ACC112 (cell line): ENCODE measurements around the gene SPINK1.
"Not testable (repeated sequence)": the region's sequence is repeated elsewhere in the genome, so short reads cannot be mapped to it uniquely, and the experiment has no call there.

Experiments used
- H2AFZ ChIP-seq: fragments of 200-600 bp; sonication (generic); one replicate; pipeline ENCODE4 v1.6.0; 2017; ENCODE audit warnings: antibody characterized with exemption, low read length; ENCODE audit not compliant: unreplicated experiment
- H3K27ac ChIP-seq: fragments of 200-600 bp; sonication (generic); 2 replicates; pipeline ENCODE4 v1.5.1; 2014; ENCODE audit warnings: low read depth, mild to moderate bottlenecking, antibody characterized with exemption, low read length, moderate library complexity
- H3K27me3 ChIP-seq: fragments of 200-600 bp; sonication (generic); 2 replicates; pipeline ENCODE4 v1.6.1; 2014; ENCODE audit warnings: mild to moderate bottlenecking, antibody characterized with exemption, low read length, moderate library complexity, mixed read lengths; ENCODE audit not compliant: insufficient read depth
- H3K36me3 ChIP-seq: fragments of 200-600 bp; sonication (generic); 2 replicates; pipeline ENCODE4 v1.6.1; 2016; ENCODE audit warnings: mild to moderate bottlenecking, antibody characterized with exemption, low read length, moderate library complexity, mixed read lengths; ENCODE audit not compliant: insufficient read depth
- H3K4me1 ChIP-seq: fragments of 200-600 bp; sonication (generic); one replicate; pipeline ENCODE4 v1.6.1; 2016; ENCODE audit warnings: low read length, mixed read lengths; ENCODE audit not compliant: insufficient read depth, unreplicated experiment, control insufficient read depth
- H3K4me3 ChIP-seq: fragments of 200-600 bp; sonication (generic); 2 replicates; pipeline ENCODE4 v1.5.1; 2014; ENCODE audit warnings: mild to moderate bottlenecking, low read depth, low read length
- H3K79me2 ChIP-seq: fragments of 200-600 bp; sonication (generic); one replicate; pipeline ENCODE4 v1.6.0; 2016; ENCODE audit warnings: low read length; ENCODE audit not compliant: control insufficient read depth, unreplicated experiment, insufficient read depth

The SPINK1 gene

GRCh38 chr5:147805030-147805454 lies 26.4 kb downstream of the SPINK1 start:
- H3K4me3 ChIP-seq, result no peak overlapping the region
- no peak overlapping the region for H3K27ac ChIP-seq
- H3K36me3 ChIP-seq, result no peaks in the 10 kb centered on the region
- peaks cover 32% of the 10 kb centered on the region for H3K27me3 ChIP-seq
- H3K79me2 ChIP-seq, result no peaks in the 10 kb centered on the region
- no peak overlapping the region for H2AFZ ChIP-seq
- H3K4me1 ChIP-seq, result no peaks in the 10 kb centered on the region

- Histone ChIP-seq H2AFZ (no peak overlapping the region), H3K36me3 (no peaks in the 10 kb centered on the region), H3K79me2 (no peaks in the 10 kb centered on the region), H3K4me1 (no peaks in the 10 kb centered on the region), H3K4me3 (no peak overlapping the region), H3K27me3 (peaks cover 39% of the 10 kb centered on the region), H3K27ac (no peak overlapping the region)
Measured at GRCh38 chr5:147804334-147804733, 27.1 kb downstream of the SPINK1 start.

- H3K36me3 ChIP-seq, result no peaks in the 10 kb centered on the region
- H3K27me3 ChIP-seq, result peaks cover 42% of the 10 kb centered on the region
- no peaks in the 10 kb centered on the region for H3K79me2 ChIP-seq
- H3K4me3 ChIP-seq, result no peak overlapping the region
- H3K4me1 ChIP-seq, result no peaks in the 10 kb centered on the region
- H2AFZ ChIP-seq, result no peak overlapping the region
- H3K27ac ChIP-seq, result no peak overlapping the region
Measured at GRCh38 chr5:147803926-147804325, 27.5 kb downstream of the SPINK1 start.

GRCh38 chr5:147803161-147803560 lies 28.3 kb downstream of the SPINK1 start:
- H3K27ac ChIP-seq, H3K4me1 ChIP-seq, H2AFZ ChIP-seq, H3K36me3 ChIP-seq, H3K4me3 ChIP-seq, H3K79me2 ChIP-seq: not testable (repeated sequence)
- peaks cover 48% of the 10 kb centered on the region for H3K27me3 ChIP-seq

- Histone ChIP-seq H3K27ac (no peak overlapping the region), H3K79me2 (no peaks in the 10 kb centered on the region), H3K4me1 (no peaks in the 10 kb centered on the region), H3K27me3 (peaks cover 59% of the 10 kb centered on the region), H3K36me3 (no peaks in the 10 kb centered on the region), H2AFZ (no peak overlapping the region), H3K4me3 (no peak overlapping the region)
Measured at GRCh38 chr5:147801461-147801860, 30.0 kb downstream of the SPINK1 start.

GRCh38 chr5:147800491-147800890 lies 31.0 kb downstream of the SPINK1 start:
- Histone ChIP-seq H3K27me3 (peaks cover 59% of the 10 kb centered on the region), H2AFZ (no peak overlapping the region), H3K79me2 (no peaks in the 10 kb centered on the region), H3K27ac (no peak overlapping the region), H3K4me3 (no peak overlapping the region), H3K4me1 (no peaks in the 10 kb centered on the region), H3K36me3 (no peaks in the 10 kb centered on the region)

GRCh38 chr5:147796556-147797308 lies 34.7 kb downstream of the SPINK1 start:
- no peaks in the 10 kb centered on the region for H3K36me3 ChIP-seq
- H3K27me3 ChIP-seq, result peaks cover 44% of the 10 kb centered on the region
- H3K27ac ChIP-seq, result no peak overlapping the region
- H3K4me3 ChIP-seq, result no peak overlapping the region
- no peaks in the 10 kb centered on the region for H3K79me2 ChIP-seq
- H2AFZ ChIP-seq, result no peak overlapping the region
- H3K4me1 ChIP-seq, result no peaks in the 10 kb centered on the region

- no peak overlapping the region for H3K4me3 ChIP-seq
- H3K79me2 ChIP-seq, result no peaks in the 10 kb centered on the region
- no peak overlapping the region for H3K27ac ChIP-seq
- peaks cover 9% of the 10 kb centered on the region; the same call in 1 of the 2 replicates for H3K27me3 ChIP-seq
- H2AFZ ChIP-seq, result no peak overlapping the region
- H3K4me1 ChIP-seq, result no peaks in the 10 kb centered on the region
- no peaks in the 10 kb centered on the region for H3K36me3 ChIP-seq
Measured at GRCh38 chr5:147791181-147791580, 40.3 kb downstream of the SPINK1 start.

DNA sequence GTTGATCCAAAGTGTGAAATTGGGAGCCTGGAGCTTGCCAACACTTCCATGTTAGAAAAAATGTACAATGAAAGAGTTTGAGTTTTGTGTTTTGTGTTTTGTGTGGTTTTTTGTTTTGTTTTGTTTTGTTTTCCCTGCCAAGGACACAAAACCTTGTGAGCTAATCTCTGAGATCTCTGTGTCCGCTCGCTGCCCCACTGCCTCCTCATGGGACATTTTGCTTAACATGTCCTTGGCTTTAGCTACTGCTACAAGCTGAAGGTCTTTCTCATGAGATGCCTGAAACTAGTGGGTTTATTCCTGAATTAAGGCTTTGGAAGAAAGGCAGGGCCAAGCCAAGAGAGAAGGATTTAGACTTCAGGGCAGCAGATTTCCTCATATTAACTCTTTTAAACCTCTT lies 41.7 kb downstream of the SPINK1 start:
- no peaks in the 10 kb centered on the region for H3K4me1 ChIP-seq
- no peak overlapping the region for H2AFZ ChIP-seq
- H3K27ac ChIP-seq, result no peak overlapping the region
- no peaks in the 10 kb centered on the region for H3K36me3 ChIP-seq
- peaks cover 9% of the 10 kb centered on the region; the same call in 1 of the 2 replicates for H3K27me3 ChIP-seq
- no peak overlapping the region for H3K4me3 ChIP-seq
- H3K79me2 ChIP-seq, result no peaks in the 10 kb centered on the region

DNA sequence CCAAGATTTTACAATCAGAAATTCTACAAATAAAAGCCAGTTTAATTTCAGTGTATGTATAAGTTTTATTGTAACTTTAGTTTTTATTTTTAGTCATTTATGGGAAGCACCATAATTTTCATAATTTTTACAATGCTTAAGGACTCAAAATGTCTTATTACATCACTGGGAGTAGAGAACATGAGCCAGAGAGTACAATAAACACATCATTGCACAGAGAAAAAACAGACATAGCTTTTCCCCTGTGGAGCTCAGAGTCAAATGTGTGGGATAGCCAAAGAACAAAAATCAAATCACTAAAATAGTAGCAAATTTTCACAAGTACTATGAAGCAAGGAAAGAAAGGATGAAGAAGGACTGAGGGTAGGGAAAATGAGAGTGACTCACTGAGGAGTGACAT lies 43.4 kb downstream of the SPINK1 start:
- no peak overlapping the region for H2AFZ ChIP-seq
- no peaks in the 10 kb centered on the region for H3K36me3 ChIP-seq
- peaks cover 16% of the 10 kb centered on the region for H3K27me3 ChIP-seq
- H3K79me2 ChIP-seq, result no peaks in the 10 kb centered on the region
- no peak overlapping the region for H3K4me3 ChIP-seq
- no peak overlapping the region for H3K27ac ChIP-seq
- H3K4me1 ChIP-seq, result no peaks in the 10 kb centered on the region

DNA sequence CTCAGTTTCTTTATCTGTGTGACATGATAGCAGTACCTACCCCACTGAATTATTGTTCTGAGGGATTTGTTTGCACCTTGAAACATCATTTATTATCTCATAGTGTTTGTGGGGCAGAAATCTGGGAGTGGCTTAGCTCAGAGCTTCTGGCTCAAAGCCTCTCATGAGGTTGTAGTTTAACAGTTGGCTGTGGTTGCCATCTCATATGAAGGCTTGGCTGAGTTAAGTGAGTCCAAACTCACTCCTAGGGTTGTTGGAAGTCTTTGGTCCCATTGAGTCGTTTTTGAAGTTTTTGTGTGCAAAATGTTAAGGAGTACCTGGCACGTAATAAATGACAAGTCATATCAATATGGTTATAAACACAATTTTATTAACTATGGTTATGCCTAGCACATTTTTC lies 45.3 kb downstream of the SPINK1 start:
- H3K79me2 ChIP-seq, result no peaks in the 10 kb centered on the region
- no peak overlapping the region for H3K27ac ChIP-seq
- H3K4me1 ChIP-seq, result no peaks in the 10 kb centered on the region
- H3K36me3 ChIP-seq, result no peaks in the 10 kb centered on the region
- H3K4me3 ChIP-seq, result no peak overlapping the region
- no peak overlapping the region for H2AFZ ChIP-seq
- H3K27me3 ChIP-seq, result peaks cover 29% of the 10 kb centered on the region
